ENCODE results near the gene GCNA.

DNA sequence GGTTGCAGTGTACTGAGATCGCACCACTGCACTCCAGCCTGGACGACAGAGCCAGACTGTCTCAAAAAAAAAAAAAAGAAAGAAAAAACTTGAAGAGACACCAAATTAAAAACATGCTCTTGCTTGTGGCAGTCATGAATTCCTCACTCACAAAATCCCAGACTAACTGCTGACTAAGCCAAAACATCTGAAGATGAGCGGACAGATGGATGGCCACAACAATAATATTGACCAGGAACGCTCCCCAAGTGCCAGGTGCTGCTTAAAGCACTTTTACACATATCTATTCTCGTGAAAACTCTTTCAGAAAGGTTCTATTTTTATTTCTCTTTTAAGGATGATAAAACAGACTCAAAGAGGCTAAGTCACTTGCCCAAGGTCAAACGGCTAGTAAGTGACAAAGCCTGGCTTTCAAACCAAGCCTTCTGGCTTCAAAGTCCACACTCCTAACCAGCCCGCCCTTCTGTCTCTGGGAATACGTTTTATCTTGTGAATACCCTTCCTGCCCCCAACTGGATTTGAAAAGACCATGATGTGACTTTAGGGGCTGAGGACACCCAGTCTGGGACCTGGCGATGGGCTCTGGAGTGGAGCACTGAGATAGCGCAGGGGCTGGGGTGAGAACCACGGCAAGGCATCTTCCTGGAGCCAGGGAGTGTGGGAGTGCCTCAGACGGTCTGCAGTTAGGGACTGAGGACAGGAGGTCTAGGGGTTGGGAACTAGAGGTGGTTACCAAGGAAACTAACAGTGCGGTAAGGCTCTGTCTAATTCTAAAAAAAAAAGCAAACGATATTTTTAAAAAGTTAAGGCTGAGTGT is 49.6 kb downstream of the GCNA start:
- TF ChIP-seq, protein P1, sequence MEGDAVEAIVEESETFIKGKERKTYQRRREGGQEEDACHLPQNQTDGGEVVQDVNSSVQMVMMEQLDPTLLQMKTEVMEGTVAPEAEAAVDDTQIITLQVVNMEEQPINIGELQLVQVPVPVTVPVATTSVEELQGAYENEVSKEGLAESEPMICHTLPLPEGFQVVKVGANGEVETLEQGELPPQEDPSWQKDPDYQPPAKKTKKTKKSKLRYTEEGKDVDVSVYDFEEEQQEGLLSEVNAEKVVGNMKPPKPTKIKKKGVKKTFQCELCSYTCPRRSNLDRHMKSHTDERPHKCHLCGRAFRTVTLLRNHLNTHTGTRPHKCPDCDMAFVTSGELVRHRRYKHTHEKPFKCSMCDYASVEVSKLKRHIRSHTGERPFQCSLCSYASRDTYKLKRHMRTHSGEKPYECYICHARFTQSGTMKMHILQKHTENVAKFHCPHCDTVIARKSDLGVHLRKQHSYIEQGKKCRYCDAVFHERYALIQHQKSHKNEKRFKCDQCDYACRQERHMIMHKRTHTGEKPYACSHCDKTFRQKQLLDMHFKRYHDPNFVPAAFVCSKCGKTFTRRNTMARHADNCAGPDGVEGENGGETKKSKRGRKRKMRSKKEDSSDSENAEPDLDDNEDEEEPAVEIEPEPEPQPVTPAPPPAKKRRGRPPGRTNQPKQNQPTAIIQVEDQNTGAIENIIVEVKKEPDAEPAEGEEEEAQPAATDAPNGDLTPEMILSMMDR (conservative IDR thresholded peaks at IDR 0.05 in 1 of 2, IDR thresholded peaks at IDR 0.05 in 1 of 2; ENCODE audit: low read depth in 1 of 2, low read length in 2 of 2): no peak
- no peak for TF ChIP-seq EZH2 (IDR thresholded peaks at IDR 0.05; ENCODE audit: low read length, missing control alignments)
